OCI-LY1 (cell line): Measurements from ENCODE around the gene ZMYM4.

ENCODE experiments used
- H2AFZ ChIP-seq: fragments of 200-600 bp; sonication (generic), shearing (Covaris generic); 2 replicates; pipeline ENCODE4 v1.6.0; 2014; ENCODE audit warnings: antibody characterized with exemption, mild to moderate bottlenecking, low read length
- H3F3A ChIP-seq: fragments of 200-600 bp; sonication (generic), shearing (Covaris generic); 2 replicates; pipeline ENCODE4 v1.6.0; 2014; ENCODE audit warnings: mild to moderate bottlenecking, antibody characterized with exemption, low read length, moderate library complexity; ENCODE audit not compliant: insufficient read depth
- H3K27ac ChIP-seq: fragments of 200-600 bp; sonication (generic); 2 replicates; pipeline ENCODE4 v1.5.1; 2014; ENCODE audit warnings: low read length, mixed run types, mild to moderate bottlenecking, low read depth; ENCODE audit not compliant: poor library complexity, severe bottlenecking
- H3K27me3 ChIP-seq: fragments of 200-600 bp; sonication (generic); 2 replicates; pipeline ENCODE4 v1.6.0; 2014; ENCODE audit warnings: antibody characterized with exemption, mild to moderate bottlenecking, low read length, moderate library complexity; ENCODE audit not compliant: insufficient read depth
- H3K36me3 ChIP-seq: fragments of 200-600 bp; sonication (generic); 2 replicates; pipeline ENCODE4 v1.6.1; 2014; ENCODE audit warnings: mild to moderate bottlenecking, antibody characterized with exemption, low read length, moderate library complexity, mixed read lengths; ENCODE audit not compliant: insufficient read depth
- H3K4me1 ChIP-seq: fragments of 200-600 bp; sonication (generic); 2 replicates; pipeline ENCODE4 v1.5.1; 2014; ENCODE audit warnings: mild to moderate bottlenecking, low read length, moderate library complexity; ENCODE audit not compliant: insufficient read depth, severe bottlenecking
- H3K4me2 ChIP-seq: fragments of 200-600 bp; sonication (generic), shearing (Covaris generic); 2 replicates; pipeline ENCODE4 v1.6.1; 2014; ENCODE audit warnings: low read length
- H3K4me3 ChIP-seq: fragments of 200-600 bp; sonication (generic); 2 replicates; pipeline ENCODE4 v1.5.1; 2014; ENCODE audit warnings: low read length, low read depth, mild to moderate bottlenecking, mixed read lengths; ENCODE audit not compliant: poor library complexity, severe bottlenecking
- H3K79me2 ChIP-seq: fragments of 200-600 bp; shearing (Covaris generic); 2 replicates; pipeline ENCODE4 v1.6.1; 2016; ENCODE audit warnings: mixed run types, low read length, mixed read lengths; ENCODE audit not compliant: insufficient read depth
- H3K9ac ChIP-seq: fragments of 200-600 bp; sonication (generic), shearing (Covaris generic); 2 replicates; pipeline ENCODE4 v1.6.1; 2014; ENCODE audit warnings: mild to moderate bottlenecking, low read length, mixed read lengths
- H3K9me2 ChIP-seq: fragments of 200-600 bp; sonication (generic), shearing (Covaris generic); 2 replicates; pipeline ENCODE4 v1.6.1; 2014; ENCODE audit warnings: low read depth, mild to moderate bottlenecking, low read length, mixed read lengths
- H3K9me3 ChIP-seq: fragments of 200-600 bp; shearing (Covaris generic); 2 replicates; pipeline ENCODE4 v1.6.1; 2014; ENCODE audit warnings: low read length, mixed read lengths
- H4K20me1 ChIP-seq: fragments of 200-600 bp; sonication (generic), shearing (Covaris generic); 2 replicates; pipeline ENCODE4 v1.6.0; 2016; ENCODE audit warnings: mild to moderate bottlenecking, low read length; ENCODE audit not compliant: insufficient read depth
- EZH2 ChIP-seq: fragments of 200-600 bp; sonication (generic), shearing (Covaris generic); IDR thresholded peaks from 2 replicates; pipeline ENCODE4 v1.8.0; 2017; ENCODE audit warnings: borderline replicate concordance, mixed run types, mild to moderate bottlenecking, antibody characterized with exemption, low read length, moderate library complexity, mixed read lengths
- TF ChIP-seq, protein P1 (sequence below): fragments of 200-600 bp; sonication (generic), shearing (Covaris generic); IDR thresholded peaks from 2 replicates; pipeline ENCODE4 v1.5.1; 2017; ENCODE audit warnings: mild to moderate bottlenecking, antibody characterized with exemption, low read length, moderate library complexity, mixed read lengths

The ZMYM4 gene

DNA sequence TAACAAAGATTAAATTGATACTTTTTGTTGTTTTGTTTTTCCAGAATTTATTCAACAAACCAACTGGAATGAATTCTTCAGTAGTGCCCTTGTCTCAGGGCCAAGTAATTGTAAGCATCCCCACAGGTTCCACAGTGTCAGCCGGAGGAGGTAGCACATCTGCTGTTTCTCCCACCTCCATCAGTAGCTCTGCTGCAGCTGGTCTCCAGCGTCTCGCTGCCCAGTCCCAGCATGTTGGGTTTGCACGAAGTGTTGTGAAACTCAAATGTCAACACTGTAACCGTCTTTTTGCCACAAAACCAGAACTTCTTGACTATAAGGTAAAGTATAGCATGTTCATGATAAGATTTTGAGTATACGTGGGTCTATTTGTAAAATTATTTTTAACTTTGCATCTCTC, 118.5 kb downstream of the ZMYM4 start:
- peaks cover 45% of the 10 kb centered on the region for H3K36me3 ChIP-seq

DNA sequence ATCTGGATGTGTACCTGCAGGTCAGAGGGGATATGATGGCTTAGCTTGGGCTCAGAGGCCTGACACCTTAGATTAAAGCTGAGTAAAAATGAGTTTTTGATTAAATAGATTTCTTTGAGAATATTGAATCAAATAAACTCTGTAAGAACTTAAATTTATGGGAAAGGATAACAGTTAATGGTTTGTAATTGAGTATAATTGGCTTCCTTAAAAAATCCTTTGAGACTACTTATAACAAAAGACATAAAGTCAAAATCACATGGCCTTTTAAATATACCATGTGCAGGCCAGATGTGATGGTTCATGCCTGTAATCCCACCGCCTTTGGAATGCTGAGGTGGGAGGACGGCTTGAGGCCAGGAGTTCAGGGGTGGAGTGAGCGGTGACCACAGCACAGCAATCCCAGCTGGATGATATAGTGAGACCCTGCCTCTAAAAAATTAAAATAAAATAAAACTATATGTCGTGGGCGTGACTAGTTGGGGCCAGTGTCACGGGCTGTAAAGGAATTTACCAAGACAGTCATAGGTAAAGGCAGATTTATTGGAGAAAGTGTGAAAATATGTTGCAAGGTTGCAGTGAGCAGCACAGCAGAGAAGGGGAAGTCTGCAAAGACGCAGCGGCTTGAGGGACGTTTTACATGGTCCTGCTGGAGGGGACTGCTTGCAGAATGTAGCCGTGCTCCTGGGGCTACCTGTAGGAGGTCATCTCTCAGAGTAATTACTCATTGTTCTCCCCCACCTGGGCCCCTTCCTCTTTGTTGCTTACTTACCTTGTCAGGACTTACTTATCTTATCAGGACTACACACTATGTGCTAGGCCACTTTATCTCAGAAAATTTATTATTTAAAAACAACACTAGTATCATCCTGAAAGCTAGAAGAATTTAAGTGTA, 122.3 kb downstream of the ZMYM4 start:
- H3K36me3 ChIP-seq, result peaks cover 70% of the 10 kb centered on the region
- no peaks in the 10 kb centered on the region for H3K4me1 ChIP-seq
- no peak overlapping the region for H3K9ac ChIP-seq
- H3K9me2 ChIP-seq, result no peaks in the 10 kb centered on the region
- TF ChIP-seq, protein P1, sequence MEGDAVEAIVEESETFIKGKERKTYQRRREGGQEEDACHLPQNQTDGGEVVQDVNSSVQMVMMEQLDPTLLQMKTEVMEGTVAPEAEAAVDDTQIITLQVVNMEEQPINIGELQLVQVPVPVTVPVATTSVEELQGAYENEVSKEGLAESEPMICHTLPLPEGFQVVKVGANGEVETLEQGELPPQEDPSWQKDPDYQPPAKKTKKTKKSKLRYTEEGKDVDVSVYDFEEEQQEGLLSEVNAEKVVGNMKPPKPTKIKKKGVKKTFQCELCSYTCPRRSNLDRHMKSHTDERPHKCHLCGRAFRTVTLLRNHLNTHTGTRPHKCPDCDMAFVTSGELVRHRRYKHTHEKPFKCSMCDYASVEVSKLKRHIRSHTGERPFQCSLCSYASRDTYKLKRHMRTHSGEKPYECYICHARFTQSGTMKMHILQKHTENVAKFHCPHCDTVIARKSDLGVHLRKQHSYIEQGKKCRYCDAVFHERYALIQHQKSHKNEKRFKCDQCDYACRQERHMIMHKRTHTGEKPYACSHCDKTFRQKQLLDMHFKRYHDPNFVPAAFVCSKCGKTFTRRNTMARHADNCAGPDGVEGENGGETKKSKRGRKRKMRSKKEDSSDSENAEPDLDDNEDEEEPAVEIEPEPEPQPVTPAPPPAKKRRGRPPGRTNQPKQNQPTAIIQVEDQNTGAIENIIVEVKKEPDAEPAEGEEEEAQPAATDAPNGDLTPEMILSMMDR, result no peak
- TF ChIP-seq EZH2, result no peak
- no peak overlapping the region for H3K4me3 ChIP-seq
- no peaks in the 10 kb centered on the region for H3F3A ChIP-seq
- H2AFZ ChIP-seq, result no peak overlapping the region
- H3K4me2 ChIP-seq, result no peak overlapping the region
- no peaks in the 10 kb centered on the region for H3K27me3 ChIP-seq
- no peak overlapping the region for H3K27ac ChIP-seq
- no peaks in the 10 kb centered on the region for H4K20me1 ChIP-seq
- H3K79me2 ChIP-seq, result no peaks in the 10 kb centered on the region
- H3K9me3 ChIP-seq, result no peaks in the 10 kb centered on the region

More for the DNA sequence above, 118.5 kb downstream of the ZMYM4 start:
- no peak overlapping the region for H3K9ac ChIP-seq
- TF ChIP-seq EZH2, result no peak
- TF ChIP-seq, protein P1, result no peak
- no peaks in the 10 kb centered on the region for H4K20me1 ChIP-seq
- H3K4me1 ChIP-seq, result no peaks in the 10 kb centered on the region
- no peaks in the 10 kb centered on the region for H3K9me3 ChIP-seq
- no peaks in the 10 kb centered on the region for H3K27me3 ChIP-seq
- no peaks in the 10 kb centered on the region for H3K79me2 ChIP-seq
- H3F3A ChIP-seq, result peaks cover 4% of the 10 kb centered on the region; the same call in 1 of the 2 replicates
- no peak overlapping the region for H3K4me2 ChIP-seq
- H3K9me2 ChIP-seq, result no peaks in the 10 kb centered on the region
- no peak overlapping the region for H3K27ac ChIP-seq
- no peak overlapping the region for H2AFZ ChIP-seq
- H3K4me3 ChIP-seq, result no peak overlapping the region

DNA sequence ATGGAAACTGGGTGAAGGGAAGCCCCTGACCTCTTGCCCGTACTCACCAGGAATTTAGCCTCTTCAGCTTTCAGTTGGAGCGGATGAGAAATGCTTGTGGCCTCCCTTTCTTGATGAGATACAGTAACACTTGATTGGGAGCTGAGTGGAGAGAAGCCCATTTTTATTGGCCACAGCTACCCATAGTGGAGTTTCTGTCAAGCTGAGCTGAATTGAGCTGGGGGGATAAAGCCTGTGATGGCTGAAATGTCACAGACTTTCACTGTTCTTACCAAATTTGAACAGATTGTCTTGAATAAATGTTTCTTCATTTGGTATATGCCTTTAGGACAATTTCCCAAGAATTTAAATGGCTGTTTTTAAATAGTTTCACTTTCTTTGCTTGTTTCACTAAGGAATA, 125.9 kb downstream of the ZMYM4 start:
- Histone ChIP-seq H3K4me1 (no peaks in the 10 kb centered on the region), H2AFZ (no peak overlapping the region), H3K27me3 (no peaks in the 10 kb centered on the region), H3K27ac (no peak overlapping the region), H3K9me2 (no peaks in the 10 kb centered on the region), H3K9me3 (no peaks in the 10 kb centered on the region), H4K20me1 (no peaks in the 10 kb centered on the region), H3K36me3 (peaks cover 79% of the 10 kb centered on the region), H3K4me3 (no peak overlapping the region), H3K79me2 (no peaks in the 10 kb centered on the region), H3K4me2 (no peak overlapping the region), H3F3A (no peaks in the 10 kb centered on the region), H3K9ac (no peak overlapping the region)
- TF ChIP-seq, protein P1, result no peak
- no peak for TF ChIP-seq EZH2
